Keratinocyte (primary cell): ENCODE results near the gene NCF2. TPM values are rescaled to one million over a fixed set of nuclear protein-coding genes. Genes with fewer than 3 reads are reported as not detected.

Source experiments
- DNase-seq: peaks from one replicate; pipeline ENCODE4 v3.0.0-alpha.2; 2011; ENCODE audit warnings: low read depth, missing footprints, low spot score
- FAIRE-seq: peaks from 2 replicates; lab custom pipeline; 2011; peaks lifted over from hg19 to GRCh38; lab: Jason Lieb, UNC
- H2AFZ ChIP-seq: 2 replicates; pipeline ENCODE4 v1.6.0; 2012; ENCODE audit warnings: low read length, control low read depth, inconsistent platforms; ENCODE audit not compliant: control insufficient read depth
- H3K27ac ChIP-seq: 2 replicates; pipeline ENCODE4 v1.5.1; 2011; ENCODE audit warnings: low read length; ENCODE audit not compliant: control insufficient read depth, insufficient read depth
- H3K27me3 ChIP-seq: 3 replicates; pipeline ENCODE4 v1.6.0; 2011; ENCODE audit warnings: low read length; ENCODE audit not compliant: control insufficient read depth, insufficient read depth; ENCODE audit errors: extremely low read depth
- H3K36me3 ChIP-seq, 2 experiments: 2 replicates in 1 of 2; 3 replicates in 1 of 2; pipeline ENCODE4 v1.5.1; 2011; ENCODE audit warnings: low read length in 2 of 2, mild to moderate bottlenecking in 1 of 2; ENCODE audit not compliant: control insufficient read depth in 2 of 2, insufficient read depth in 2 of 2; ENCODE audit errors: extremely low read depth in 1 of 2
- H3K4me1 ChIP-seq: 3 replicates; pipeline ENCODE4 v1.5.1; 2011; ENCODE audit warnings: low read length; ENCODE audit not compliant: control insufficient read depth, insufficient read depth; ENCODE audit errors: extremely low read depth
- H3K4me2 ChIP-seq: 3 replicates; pipeline ENCODE4 v1.6.0; 2011; ENCODE audit warnings: low read depth, low read length; ENCODE audit not compliant: control insufficient read depth, insufficient read depth; ENCODE audit errors: extremely low read depth
- H3K4me3 ChIP-seq, 3 experiments: fragments of 200-600 bp in 1 of 3; sonication (generic) in 1 of 3; 2 replicates in 2 of 3; 3 replicates in 1 of 3; pipeline ENCODE4 v1.5.1; 2011 to 2016; ENCODE audit warnings: low read length in 3 of 3, mild to moderate bottlenecking in 3 of 3, control low read depth in 2 of 3, inconsistent platforms in 1 of 3, low read depth in 1 of 3, mixed read lengths in 1 of 3, mixed run types in 1 of 3, moderate library complexity in 1 of 3; ENCODE audit not compliant: control insufficient read depth in 2 of 3, insufficient read depth in 2 of 3; ENCODE audit errors: extremely low read depth in 1 of 3
- H3K79me2 ChIP-seq: 2 replicates; pipeline ENCODE4 v1.6.0; 2012; ENCODE audit warnings: low read length; ENCODE audit not compliant: control insufficient read depth, insufficient read depth
- H3K9ac ChIP-seq: 3 replicates; pipeline ENCODE4 v1.6.0; 2011; ENCODE audit warnings: low read length; ENCODE audit not compliant: control insufficient read depth, insufficient read depth; ENCODE audit errors: extremely low read depth
- H3K9me1 ChIP-seq: 3 replicates; pipeline ENCODE4 v1.6.0; 2011; ENCODE audit warnings: low read length; ENCODE audit not compliant: control insufficient read depth, insufficient read depth; ENCODE audit errors: extremely low read depth
- H3K9me3 ChIP-seq: 2 replicates; pipeline ENCODE4 v1.5.1; 2012; ENCODE audit warnings: low read depth, low read length; ENCODE audit not compliant: control insufficient read depth
- H4K20me1 ChIP-seq: 3 replicates; pipeline ENCODE4 v1.6.0; 2011; ENCODE audit warnings: low read length; ENCODE audit not compliant: control insufficient read depth, insufficient read depth; ENCODE audit errors: extremely low read depth
- EZH2 ChIP-seq: IDR thresholded peaks from one replicate; pipeline ENCODE4 v1.6.1; 2012; ENCODE audit warnings: inconsistent platforms, mild to moderate bottlenecking, low read length, moderate library complexity
- dilution Hi-C: fragments of 300-500 bp; cut with MboI; formaldehyde crosslinking; loops from one replicate; pipeline ENCODE4 v1.7.0; 2020; ENCODE audit warnings: low sequenced_read_pairs; ENCODE audit not compliant: extremely low pct_ligation_motif_present
- polyA plus RNA-seq, 5 experiments: library from polyadenylated mRNA; depleted of rRNA in 3 of 5; stranded (reverse) in 3 of 5; stranded (forward) in 1 of 5; unstranded in 1 of 5; fragments of >200 nt; gene quantifications; 1 replicate in 1 of 5; 2 replicates in 3 of 5; 3 replicates in 1 of 5; pipeline versions ENCODE4 v1.2.1 to v1.2.3, GENCODE V29; 2011 to 2012; ENCODE audit warnings: missing spikeins in 2 of 5, low read depth in 1 of 5, low replicate concordance in 1 of 5
- TF ChIP-seq, protein P1 (sequence below), 3 experiments: IDR thresholded peaks in 1 of 3; conservative IDR thresholded peaks in 1 of 3; optimal IDR thresholded peaks in 1 of 3; 2 replicates in 2 of 3; 3 replicates in 1 of 3; pipeline versions ENCODE3 to v1.5.1; 2011; ENCODE audit warnings: low read length in 3 of 3, mild to moderate bottlenecking in 3 of 3, moderate library complexity in 2 of 3, control low read depth in 1 of 3, inconsistent platforms in 1 of 3; ENCODE audit not compliant: insufficient read depth in 2 of 3; ENCODE audit errors: extremely low read depth in 1 of 3

NCF2 gene
- polyA plus RNA-seq, 1 donor (not counting 4 experiments of a cell fraction or from before 2014, with no cell fraction given): 9.2 TPM

DNA sequence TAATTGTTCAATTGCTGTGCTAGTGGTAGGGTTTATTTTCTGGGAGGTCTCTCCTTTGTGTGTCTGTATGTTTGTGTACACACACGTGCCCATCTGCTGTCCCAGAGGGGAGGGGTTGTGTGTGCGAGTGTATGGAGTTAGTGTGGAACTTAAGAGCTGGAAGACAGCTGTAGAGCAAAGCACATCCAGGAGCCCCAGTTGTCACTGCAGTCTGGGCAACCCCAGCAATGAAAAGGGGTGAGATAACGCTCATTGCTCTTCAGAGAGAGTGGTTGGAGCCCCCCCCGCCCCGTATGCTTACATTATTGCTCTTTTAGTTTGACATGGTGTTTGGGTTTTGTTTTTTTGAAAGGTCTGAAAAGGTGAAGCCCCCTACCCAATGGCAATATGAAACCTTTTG lies 36.9 kb downstream of the NCF2 start:
- no peak overlapping the region for H3K4me3 ChIP-seq
- no peaks in the 10 kb centered on the region for H3K79me2 ChIP-seq
- FAIRE-seq (no peak), DNase-seq (no peak)
- H2AFZ ChIP-seq: no peak overlapping the region
- TF ChIP-seq EZH2: no peak
- TF ChIP-seq, protein P1, sequence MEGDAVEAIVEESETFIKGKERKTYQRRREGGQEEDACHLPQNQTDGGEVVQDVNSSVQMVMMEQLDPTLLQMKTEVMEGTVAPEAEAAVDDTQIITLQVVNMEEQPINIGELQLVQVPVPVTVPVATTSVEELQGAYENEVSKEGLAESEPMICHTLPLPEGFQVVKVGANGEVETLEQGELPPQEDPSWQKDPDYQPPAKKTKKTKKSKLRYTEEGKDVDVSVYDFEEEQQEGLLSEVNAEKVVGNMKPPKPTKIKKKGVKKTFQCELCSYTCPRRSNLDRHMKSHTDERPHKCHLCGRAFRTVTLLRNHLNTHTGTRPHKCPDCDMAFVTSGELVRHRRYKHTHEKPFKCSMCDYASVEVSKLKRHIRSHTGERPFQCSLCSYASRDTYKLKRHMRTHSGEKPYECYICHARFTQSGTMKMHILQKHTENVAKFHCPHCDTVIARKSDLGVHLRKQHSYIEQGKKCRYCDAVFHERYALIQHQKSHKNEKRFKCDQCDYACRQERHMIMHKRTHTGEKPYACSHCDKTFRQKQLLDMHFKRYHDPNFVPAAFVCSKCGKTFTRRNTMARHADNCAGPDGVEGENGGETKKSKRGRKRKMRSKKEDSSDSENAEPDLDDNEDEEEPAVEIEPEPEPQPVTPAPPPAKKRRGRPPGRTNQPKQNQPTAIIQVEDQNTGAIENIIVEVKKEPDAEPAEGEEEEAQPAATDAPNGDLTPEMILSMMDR (optimal IDR thresholded peaks at IDR 0.05 in 1 of 3, IDR thresholded peaks at IDR 0.05 in 1 of 3, conservative IDR thresholded peaks at IDR 0.05 in 1 of 3; ENCODE audit: extremely low read depth in 1 of 3, insufficient read depth in 2 of 3, low read length in 3 of 3): no peak
- H4K20me1 ChIP-seq: no peaks in the 10 kb centered on the region
- H3K36me3 ChIP-seq: peaks cover 23 to 29% of the 10 kb centered on the region in 2 experiments
- no peaks in the 10 kb centered on the region for H3K4me1 ChIP-seq
- H3K4me2 ChIP-seq: no peak overlapping the region
- no peak overlapping the region for H3K27ac ChIP-seq
- H3K9ac ChIP-seq: no peak overlapping the region
- dilution Hi-C loops: no loop called here
- no peaks in the 10 kb centered on the region for H3K9me3 ChIP-seq
- no peaks in the 10 kb centered on the region for H3K27me3 ChIP-seq
- no peaks in the 10 kb centered on the region for H3K9me1 ChIP-seq

- peaks cover 25 to 29% of the 10 kb centered on the region in 2 experiments for H3K36me3 ChIP-seq
Measured at GRCh38 chr1:183552891-183553290, 37.4 kb downstream of the NCF2 start.

More at GRCh38 chr1:183552891-183553290, 37.4 kb downstream of the NCF2 start:
- DNase-seq: no peak
- Histone ChIP-seq H2AFZ (no peak overlapping the region), H3K27me3 (no peaks in the 10 kb centered on the region), H3K4me1 (no peaks in the 10 kb centered on the region), H4K20me1 (no peaks in the 10 kb centered on the region), H3K4me3 (no peak overlapping the region), H3K9me3 (no peaks in the 10 kb centered on the region), H3K79me2 (no peaks in the 10 kb centered on the region), H3K4me2 (no peak overlapping the region), H3K9ac (no peak overlapping the region), H3K27ac (no peak overlapping the region), H3K9me1 (no peaks in the 10 kb centered on the region)
- TF ChIP-seq, protein P1 (optimal IDR thresholded peaks at IDR 0.05 in 1 of 3, IDR thresholded peaks at IDR 0.05 in 1 of 3, conservative IDR thresholded peaks at IDR 0.05 in 1 of 3; ENCODE audit: extremely low read depth in 1 of 3, insufficient read depth in 2 of 3, low read length in 3 of 3): no peak
- TF ChIP-seq EZH2: no peak
- FAIRE-seq: no peak
- dilution Hi-C loops: no loop called here
